ENCODE results near the gene SF3B2. TPM values are rescaled to one million over a fixed set of nuclear protein-coding genes. Genes with fewer than 3 reads are reported as not detected.

The SF3B2 gene
- total and polyA plus RNA-seq, 9 of the 15 experiments (the other 6 are each of a cell fraction or from before 2014, with no cell fraction given) = 58.3 to 248 (median 157) TPM

- TF ChIP-seq TSC22D4 (tag; IDR thresholded peaks at IDR 0.05) (no peak), CREB1 (IDR thresholded peaks at IDR 0.05) (no peak), CREB1 (CRISPR knock-in tag; IDR thresholded peaks at IDR 0.05) (0 out of 2 replicates have a peak, but pooled peaks have one; percentile 16), CREM (IDR thresholded peaks at IDR 0.05; ENCODE audit: low read depth) (peak; percentile 10; the same call in 1 of the 2 replicates), TEAD1 (CRISPR knock-in tag; IDR thresholded peaks at IDR 0.05) (peak in 1 of 2 experiments; percentile 87; a peak in 2 of 4 replicates), NFE2 (IDR thresholded peaks at IDR 0.05; ENCODE audit: low read depth) (0 out of 2 replicates have a peak, but pooled peaks have one; percentile 19), JUND (IDR thresholded peaks at IDR 0.05; ENCODE audit: borderline replicate concordance, low read depth, low read length) (peak; percentile 54), JUND (tag; IDR thresholded peaks at IDR 0.05; ENCODE audit: borderline replicate concordance, low read depth, low read length) (peak; percentile 78; the same call in 2 of the 3 replicates), EGR1 (conservative IDR thresholded peaks at IDR 0.05) (0 out of 2 replicates have a peak, but pooled peaks have one; percentile 15), ZNF133 (CRISPR knock-in tag; IDR thresholded peaks at IDR 0.05) (no peak), MYC (IDR thresholded peaks at IDR 0.05; ENCODE audit: low read depth, low read length) (0 out of 2 replicates have a peak, but pooled peaks have one; percentile 21), MYC (CRISPR knock-in tag; IDR thresholded peaks at IDR 0.05; ENCODE audit: borderline replicate concordance, low read depth) (no peak), BHLHE40 (IDR thresholded peaks at IDR 0.05; ENCODE audit: low read length) (no peak), ETS1 (conservative IDR thresholded peaks at IDR 0.05; ENCODE audit: control insufficient read depth, low read depth, low read length) (no peak), MTA3 (IDR thresholded peaks at IDR 0.05; ENCODE audit: borderline replicate concordance) (0 out of 2 replicates have a peak, but pooled peaks have one; percentile 20), ZNF696 (CRISPR knock-in tag; conservative IDR thresholded peaks at IDR 0.05) (no peak), HMGXB4 (CRISPR knock-in tag; IDR thresholded peaks at IDR 0.05) (no peak), L3MBTL2 (IDR thresholded peaks at IDR 0.05) (peak; percentile 36), TRIM28 (IDR thresholded peaks at IDR 0.05) (no peak), ATF3 (IDR thresholded peaks at IDR 0.05) (peak; percentile 48; the same call in 1 of the 2 replicates), ATF3 (CRISPR knock-in tag; conservative IDR thresholded peaks at IDR 0.05) (no peak), GABPB1 (CRISPR knock-in tag; IDR thresholded peaks at IDR 0.05) (peak; percentile 58; the same call in 1 of the 2 replicates), ETV5 (CRISPR knock-in tag; IDR thresholded peaks at IDR 0.05; ENCODE audit: low read depth) (0 out of 2 replicates have a peak, but pooled peaks have one; percentile 40), FOXK1 (CRISPR knock-in tag; IDR thresholded peaks at IDR 0.05; ENCODE audit: borderline replicate concordance) (0 out of 2 replicates have a peak, but pooled peaks have one; percentile 65)
These were observed 39.0 kb upstream of the SF3B2 start (continued) for GRCh38 chr11:66012946-66013761.

All from K562 (cell line).